Uterus (tissue), 2 donors: ENCODE data around the gene BLCAP.

ENCODE experiments used
- POLR2A ChIP-seq, 2 donors: fragments of 450-650 bp; IDR thresholded peaks; one replicate each; pipeline ENCODE4 v1.6.1; 2016; ENCODE audit warnings: antibody characterized with exemption in 2 of 2, mild to moderate bottlenecking in 1 of 2, moderate library complexity in 1 of 2
- TF ChIP-seq, protein P1 (sequence below), 4 experiments: fragments of 200-600 bp in 2 of 4; fragments of 450-650 bp in 2 of 4; sonication (generic) in 2 of 4; IDR thresholded peaks; one replicate each; pipeline ENCODE4 v1.5.1; 2016 to 2019; ENCODE audit warnings: antibody characterized with exemption in 4 of 4, mild to moderate bottlenecking in 2 of 4, moderate library complexity in 1 of 4

DNA sequence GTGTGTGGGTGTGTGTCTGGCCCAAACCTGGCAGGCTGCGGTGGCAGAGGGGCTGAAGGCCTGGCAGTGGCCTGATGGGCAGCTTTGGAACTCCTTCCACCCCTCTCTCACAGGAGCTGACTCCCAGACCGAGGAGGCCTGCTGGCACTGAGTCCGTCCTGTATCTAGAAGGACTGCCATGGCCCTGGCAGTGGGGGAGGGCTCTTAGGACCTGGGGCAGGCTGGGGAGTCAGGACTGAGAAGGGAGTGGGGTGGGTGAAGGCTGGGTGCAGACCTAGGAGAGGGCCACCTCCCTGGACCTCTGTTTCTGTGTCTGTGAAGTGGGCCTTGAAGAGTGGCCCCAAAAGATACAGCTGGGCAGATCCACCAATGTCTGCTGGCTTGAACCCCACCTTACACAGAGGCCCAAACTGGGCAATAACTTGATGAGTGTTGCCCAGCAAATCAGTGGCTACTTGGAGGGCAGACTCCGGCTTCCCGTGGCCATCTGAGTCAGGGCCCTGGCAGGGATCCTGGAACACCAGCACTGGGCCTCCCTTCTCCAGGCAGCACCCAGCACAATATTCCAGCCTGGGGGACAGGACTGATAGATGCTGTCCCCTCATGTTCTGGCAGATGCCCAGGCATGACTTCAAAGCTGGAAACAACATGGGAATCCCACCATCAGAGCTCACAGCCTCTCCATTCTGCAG, 46.7 kb upstream of the BLCAP start:
- TF ChIP-seq POLR2A (IDR thresholded peaks at IDR 0.05), result no peak
- TF ChIP-seq, protein P1, sequence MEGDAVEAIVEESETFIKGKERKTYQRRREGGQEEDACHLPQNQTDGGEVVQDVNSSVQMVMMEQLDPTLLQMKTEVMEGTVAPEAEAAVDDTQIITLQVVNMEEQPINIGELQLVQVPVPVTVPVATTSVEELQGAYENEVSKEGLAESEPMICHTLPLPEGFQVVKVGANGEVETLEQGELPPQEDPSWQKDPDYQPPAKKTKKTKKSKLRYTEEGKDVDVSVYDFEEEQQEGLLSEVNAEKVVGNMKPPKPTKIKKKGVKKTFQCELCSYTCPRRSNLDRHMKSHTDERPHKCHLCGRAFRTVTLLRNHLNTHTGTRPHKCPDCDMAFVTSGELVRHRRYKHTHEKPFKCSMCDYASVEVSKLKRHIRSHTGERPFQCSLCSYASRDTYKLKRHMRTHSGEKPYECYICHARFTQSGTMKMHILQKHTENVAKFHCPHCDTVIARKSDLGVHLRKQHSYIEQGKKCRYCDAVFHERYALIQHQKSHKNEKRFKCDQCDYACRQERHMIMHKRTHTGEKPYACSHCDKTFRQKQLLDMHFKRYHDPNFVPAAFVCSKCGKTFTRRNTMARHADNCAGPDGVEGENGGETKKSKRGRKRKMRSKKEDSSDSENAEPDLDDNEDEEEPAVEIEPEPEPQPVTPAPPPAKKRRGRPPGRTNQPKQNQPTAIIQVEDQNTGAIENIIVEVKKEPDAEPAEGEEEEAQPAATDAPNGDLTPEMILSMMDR (IDR thresholded peaks at IDR 0.05), result no peak
